ENCODE data around the gene C1QC.

- TF ChIP-seq CTCF (IDR thresholded peaks at IDR 0.05) (no peak), POLR2A (IDR thresholded peaks at IDR 0.05) (no peak)
Observed at GRCh38 chr1:22618056-22618455, 25.4 kb upstream of the C1QC start.

Data from sigmoid colon (tissue), 3 donors.